IPS-NIHi7 (cell line): ENCODE results near the gene DRC3.
"Not testable (repeated sequence)": the region's sequence is repeated elsewhere in the genome, so short reads cannot be mapped to it uniquely, and the experiment has no call there.

Experiments used
- DNase-seq: peaks from one replicate; pipeline ENCODE4 v3.0.0; 2012; ENCODE audit warnings: mixed read lengths; ENCODE audit errors: extremely low spot score

DRC3 gene, protein sequence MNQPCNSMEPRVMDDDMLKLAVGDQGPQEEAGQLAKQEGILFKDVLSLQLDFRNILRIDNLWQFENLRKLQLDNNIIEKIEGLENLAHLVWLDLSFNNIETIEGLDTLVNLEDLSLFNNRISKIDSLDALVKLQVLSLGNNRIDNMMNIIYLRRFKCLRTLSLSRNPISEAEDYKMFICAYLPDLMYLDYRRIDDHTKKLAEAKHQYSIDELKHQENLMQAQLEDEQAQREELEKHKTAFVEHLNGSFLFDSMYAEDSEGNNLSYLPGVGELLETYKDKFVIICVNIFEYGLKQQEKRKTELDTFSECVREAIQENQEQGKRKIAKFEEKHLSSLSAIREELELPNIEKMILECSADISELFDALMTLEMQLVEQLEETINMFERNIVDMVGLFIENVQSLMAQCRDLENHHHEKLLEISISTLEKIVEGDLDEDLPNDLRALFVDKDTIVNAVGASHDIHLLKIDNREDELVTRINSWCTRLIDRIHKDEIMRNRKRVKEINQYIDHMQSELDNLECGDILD

DNA sequence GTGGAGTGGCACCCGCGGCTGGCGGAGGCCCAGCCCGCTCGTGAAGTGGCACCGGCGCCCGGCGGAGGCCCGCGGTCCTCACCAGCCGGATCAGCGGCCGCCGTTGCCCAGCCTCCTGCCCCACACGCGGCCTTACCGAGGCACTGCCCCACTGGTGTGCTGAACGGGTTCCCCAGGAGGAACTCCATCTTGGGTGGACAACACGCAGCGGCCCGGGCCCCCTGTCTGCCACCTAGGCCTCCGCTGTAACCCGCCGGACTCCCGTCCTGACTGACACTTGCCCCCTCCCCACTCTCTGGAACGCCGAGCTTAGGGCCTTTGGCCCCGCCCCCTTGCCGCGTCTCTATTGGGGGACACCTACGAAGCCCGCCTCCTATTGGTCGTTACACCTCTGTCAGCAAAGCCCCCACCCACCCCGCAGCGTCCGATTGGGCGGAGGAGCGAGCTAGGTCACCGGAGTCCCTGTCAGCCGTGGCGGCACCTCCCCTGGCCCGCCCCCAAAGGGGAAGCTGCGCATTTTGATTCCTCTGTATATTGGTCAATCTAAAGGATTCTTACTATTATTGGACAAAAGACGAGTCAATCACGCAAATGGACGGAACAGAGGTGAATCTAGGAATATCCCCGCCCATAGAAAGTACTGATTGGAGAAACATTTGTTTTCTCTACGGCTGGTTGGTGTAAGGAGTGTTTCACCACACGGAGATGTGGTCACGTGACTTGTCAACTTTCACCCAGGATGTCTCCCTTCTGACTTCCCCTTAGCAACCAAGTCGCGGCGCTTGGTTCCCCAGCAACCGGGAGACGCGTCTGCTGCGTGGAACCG is at the start of gene DRC3, which contains the start of gene TOM1L2:
Gene DRC3, plus strand, starts transcription at position 737 of the 826 bp plus-strand sequence. CDS start 4,737 bp downstream, outside the sequence.
Gene TOM1L2, minus strand, starts transcription at position 275 of the 826 bp plus-strand sequence. Its CDS starts 87 bp downstream, at position 188.
- DNase-seq: peak; percentile 100

DNA sequence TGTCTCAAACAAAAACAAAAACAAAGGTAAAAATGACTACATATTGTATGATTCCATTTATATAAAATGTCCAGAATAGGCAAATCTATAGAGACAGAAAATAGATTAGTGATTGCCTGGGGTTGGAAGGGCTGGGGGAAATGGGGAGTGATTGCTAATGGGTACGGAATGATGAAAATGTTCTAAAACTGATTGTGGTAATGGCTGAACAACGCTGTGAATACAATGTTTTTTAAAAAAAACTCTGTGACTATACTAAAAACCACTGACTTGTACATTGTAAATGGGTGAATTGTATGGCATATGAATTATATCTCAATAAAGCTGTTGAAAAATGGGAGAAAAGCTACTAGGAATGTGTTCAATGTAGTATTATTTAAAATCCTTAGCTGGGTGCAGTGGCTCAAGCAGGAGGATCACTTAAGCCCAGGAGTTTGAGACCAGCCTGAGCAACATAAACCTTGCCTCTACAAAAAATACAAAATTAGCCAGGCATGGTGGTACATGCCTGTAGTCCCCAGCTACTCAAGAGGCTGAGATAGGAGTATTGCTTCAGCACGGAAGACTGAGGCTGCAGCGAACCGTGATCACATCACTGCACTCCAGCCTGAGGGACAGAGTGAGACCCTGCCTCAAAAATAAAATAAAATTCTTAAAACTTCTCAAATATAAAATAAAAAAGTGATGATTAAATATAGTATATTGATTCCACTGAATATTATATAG is 48.4 kb upstream of the DRC3 start:
- DNase-seq: no peak

DNA sequence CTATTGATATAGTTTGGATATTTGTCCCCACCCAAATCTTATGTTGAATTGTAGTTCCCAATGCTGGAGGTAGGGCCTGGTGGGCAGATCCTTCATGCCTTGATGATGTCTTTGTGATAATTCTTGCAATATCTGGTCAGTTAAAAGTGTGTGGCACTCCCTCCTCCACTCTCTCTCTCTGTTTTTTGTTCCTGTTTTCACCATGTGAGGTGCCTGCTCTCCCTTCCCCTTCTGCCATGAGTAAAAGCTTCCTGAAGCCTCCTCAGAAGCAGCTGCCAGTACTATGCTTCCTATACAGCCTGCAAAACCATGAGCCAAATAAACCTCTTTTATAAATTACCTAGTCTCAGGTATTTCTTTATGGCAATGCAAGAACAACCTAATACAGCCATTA is 47.8 kb upstream of the DRC3 start:
- DNase-seq: no peak

DNA sequence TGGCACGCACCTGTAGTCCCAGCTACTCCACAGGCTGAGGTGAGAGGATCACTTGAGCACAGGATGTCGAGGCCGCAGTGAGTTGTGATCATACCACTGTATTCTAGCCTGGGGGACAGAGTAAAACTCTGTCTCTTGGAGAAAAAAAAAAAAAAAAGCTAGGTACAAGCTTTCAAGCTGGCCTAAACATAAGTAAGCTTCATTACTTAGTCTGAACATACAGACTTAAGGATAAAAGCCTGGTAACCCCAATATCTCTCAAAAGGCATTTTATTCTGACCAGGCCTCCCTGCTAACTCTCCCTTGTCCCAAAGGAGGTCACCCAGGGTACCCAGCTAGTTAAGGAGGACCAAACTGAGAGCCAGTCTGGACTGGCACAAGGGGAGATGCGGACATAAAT is 46.6 kb upstream of the DRC3 start:
- no peak for DNase-seq

DNA sequence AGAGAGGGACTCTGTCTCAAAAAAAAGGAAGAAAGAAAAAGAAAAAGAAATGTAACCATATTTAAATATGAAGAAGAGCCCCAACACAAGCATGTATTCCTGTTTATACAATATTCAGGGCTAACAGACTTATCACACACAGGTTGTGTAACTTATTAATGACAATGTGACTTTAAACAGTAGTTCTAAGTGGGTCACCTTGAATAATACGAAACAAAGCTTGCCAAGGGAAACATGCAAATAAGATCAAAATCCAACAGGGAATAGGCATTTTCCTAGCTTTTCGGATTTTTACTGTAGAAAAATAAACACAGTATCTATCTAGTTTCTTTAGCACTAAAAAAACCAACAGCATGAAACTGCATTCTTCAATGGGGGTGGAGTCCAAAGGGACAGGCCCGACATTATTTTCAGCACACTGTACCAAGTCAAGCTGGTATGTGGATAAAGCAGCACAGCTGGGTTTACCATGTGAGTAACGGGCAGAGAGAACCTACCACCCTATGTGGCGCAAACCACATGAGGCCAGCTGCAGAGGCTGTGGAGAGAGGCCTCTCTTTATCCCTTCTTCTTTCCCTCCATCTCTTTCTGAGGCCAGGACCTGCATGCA is 45.7 kb upstream of the DRC3 start:
- no peak for DNase-seq

DNA sequence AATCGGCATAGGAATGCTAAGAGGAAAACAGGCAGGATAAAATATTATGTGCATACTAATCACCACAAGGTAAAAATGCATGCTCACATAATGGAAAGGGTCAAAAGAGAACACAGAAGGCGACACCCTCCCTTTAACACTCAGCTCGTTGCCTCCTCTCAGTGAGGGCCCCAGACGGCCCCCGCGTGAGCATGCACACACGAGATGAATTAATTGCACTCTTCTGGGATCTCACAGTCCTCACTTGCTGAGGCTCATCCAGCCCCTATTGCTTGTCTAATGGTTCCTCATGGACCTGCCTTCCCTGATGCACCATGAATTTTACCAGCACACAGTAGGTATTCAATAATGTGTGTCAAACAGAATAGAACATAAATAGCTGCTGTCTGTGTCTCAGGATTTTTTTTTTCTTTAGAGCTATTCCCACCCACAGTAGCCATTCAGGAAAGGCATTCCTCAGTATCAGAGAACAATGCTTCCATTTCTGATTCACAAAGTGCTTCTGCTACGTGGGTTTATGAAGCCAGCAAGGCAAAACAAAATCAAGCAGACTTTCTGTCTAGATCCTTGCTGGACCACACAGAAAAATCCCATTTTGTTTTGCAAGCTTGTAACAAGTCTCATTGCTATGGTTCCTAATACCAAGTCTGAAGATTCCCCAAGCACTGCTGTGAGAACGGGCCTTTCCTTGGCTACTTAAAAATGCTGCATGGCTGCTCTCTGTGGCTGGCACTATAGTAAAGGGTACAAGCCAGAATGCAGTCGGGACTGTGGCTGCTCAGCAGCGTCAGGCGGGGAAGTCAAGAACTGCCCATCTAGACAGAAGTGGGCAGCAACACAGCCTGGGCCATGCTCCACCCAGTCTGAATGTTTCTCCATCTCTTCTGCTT is 44.0 kb upstream of the DRC3 start:
- no peak for DNase-seq

DNA sequence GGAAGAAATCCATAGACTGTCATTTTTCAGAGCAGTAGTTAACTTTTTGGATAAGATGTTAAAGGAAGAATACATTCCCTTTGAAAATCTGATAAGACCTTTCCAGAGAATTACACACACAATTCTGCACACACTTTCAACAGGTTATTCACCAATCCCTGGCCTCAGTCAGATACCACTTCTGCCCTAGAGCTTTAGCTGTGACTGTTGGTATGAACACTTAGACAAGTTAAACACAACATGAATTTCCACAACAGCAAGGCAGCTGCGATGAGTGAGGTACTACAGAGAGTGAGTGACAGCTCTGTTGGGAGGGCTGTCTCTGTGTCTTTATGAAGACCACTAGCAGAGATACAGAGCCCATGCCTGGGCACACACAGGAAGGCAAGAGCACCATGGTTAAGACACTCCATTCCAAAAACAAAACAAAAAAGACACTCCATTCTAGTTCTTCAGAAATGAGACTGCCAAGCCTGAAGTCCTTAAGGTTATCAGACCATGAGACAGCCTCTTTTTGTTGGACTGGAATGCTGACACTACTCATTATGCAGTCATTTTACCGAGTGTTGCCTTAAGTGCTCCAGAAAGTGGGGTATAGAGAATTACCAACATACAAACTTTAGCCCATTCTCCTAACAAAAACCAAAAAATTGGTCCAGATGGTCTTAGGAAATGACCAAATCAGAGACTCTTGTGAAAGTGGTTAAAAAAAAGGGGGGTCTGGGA is 42.8 kb upstream of the DRC3 start:
- DNase-seq: no peak

DNA sequence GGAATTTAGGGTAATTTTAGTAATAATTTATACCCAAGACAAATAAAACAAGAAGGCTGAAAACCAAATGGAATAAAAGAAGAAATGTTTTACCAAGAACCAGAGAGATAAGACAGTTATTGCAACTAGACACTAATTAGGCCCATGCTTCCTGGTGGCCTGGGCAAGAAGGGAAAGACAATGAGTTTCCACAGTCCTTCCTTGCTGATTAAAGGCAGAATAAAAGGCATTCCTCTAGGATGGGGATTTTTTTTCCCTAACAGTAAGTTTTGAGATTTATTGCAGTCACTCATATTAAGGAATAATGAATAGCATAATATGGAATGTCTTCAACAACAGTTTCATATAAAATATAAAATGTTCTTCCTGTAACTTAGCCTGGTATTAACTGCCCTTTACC is 42.0 kb upstream of the DRC3 start:
- no peak for DNase-seq

DNA sequence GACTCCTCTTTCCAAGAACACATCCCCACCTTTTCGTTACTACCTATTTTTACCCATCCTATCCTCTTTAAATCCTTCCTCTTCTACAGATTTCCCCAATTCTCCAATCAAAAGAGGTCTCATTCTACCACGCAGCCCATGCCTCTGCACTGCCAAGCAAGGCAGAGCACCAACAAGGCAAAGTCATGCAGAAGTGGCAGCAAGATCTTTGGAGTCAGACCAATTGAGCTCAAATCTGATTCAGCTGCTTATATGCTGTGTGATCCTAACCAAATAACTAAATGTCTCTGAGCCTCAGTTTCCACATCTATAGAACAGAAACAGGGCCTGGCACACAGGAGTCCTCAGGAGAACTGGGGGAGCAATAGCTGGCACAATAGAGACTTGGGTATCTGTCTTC is 41.5 kb upstream of the DRC3 start:
- DNase-seq: no peak

DNA sequence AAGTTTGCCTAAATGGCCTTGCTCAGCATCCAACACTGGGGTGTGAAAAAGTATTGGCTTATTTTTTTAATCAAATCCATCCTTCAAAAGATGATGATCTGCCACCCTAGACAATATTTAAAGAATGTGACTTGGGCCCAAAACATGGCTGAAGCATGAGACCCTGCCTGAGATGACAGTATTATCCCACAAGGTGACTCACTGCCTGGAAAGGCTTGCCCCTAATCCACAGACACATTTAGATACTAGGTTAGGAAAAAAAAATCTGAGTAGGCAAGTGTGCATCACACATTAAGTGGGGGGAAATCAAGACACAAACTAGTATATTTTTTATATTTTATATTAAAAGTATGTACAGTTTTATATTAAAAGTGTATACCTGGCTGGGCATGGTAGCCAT is 38.9 kb upstream of the DRC3 start:
- DNase-seq: no peak

DNA sequence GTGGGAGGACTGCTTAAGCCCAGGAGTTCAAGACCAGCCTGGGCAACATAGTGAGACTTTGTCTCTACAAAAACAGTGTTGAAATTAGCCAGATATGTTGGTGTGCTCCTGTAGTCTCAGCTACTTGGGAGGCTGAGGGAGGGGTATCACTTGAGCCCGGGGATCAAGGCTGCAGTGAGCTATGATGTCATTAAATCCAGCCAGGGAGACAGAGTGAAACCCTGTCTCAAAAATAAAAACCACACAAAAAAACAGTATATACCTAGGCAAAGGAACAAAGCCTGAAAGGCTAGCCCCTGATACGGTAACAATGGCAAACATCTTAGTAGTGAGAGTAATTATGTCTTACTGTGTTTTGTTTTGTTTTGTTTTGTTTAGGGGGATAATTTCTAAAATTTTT is 38.4 kb upstream of the DRC3 start:
- no peak for DNase-seq

DNA sequence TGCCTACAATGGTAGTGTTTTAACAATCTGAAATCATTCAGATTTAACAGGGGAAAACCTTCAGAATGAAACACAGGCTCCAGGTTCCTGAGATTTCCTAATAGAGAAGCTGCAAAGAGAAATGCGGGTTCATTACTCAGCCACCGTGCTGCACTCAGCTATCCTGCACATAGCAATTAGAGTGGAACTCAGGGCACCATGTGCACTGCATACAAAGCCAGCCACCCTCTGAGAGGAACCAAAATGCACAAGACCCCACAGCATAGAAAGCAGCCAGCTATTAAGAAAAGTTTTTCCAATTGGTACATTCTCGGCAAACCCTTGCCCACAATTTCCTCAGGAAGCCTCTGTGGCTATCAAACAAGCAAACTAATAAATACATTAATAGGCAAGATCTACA is 37.9 kb upstream of the DRC3 start:
- DNase-seq: no peak

DNA sequence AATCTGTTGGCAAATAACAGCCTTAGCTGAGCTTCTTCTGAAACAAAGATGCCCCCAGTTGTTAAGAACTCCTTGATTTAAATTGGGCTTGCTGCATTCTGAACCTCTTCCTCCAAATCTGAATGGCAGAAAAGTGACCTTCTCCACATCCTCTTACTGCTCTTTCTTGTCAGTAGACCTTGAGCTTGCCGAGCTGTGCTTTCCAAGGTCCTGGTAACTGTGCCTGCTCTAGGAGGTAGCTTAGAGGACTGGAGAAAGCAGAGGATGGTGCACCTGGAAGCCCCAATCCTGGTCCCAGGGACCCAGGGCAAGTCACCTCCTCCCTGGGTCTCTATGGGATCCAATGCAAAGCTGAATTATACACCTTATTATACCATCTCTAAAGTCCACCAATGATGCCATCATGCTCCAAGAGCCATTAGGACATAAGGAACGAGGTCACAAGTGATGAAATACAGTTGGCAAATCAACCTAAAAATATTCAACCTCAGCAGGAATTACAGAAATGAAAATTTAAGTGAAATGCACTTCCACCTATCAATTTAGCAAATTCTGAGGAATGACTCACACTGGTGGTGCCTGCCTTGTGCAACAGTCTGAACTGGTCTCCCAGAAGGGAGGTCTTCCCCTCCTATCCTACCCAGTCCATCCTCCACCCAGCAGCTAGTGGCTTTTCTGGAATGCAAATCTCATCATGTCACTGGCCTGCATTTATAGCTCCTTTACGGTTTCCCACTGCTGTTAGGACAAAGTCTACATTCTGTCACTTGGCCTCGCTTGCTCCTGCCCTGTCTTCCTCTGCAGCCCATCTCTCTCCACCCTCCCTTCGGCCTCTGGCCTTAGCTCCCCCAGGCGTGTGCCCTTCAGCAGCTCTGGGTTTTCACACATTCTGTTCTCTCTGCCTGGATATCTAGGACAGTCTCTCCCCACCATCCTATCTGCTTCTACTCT is 37.1 kb upstream of the DRC3 start:
- no peak for DNase-seq

DNA sequence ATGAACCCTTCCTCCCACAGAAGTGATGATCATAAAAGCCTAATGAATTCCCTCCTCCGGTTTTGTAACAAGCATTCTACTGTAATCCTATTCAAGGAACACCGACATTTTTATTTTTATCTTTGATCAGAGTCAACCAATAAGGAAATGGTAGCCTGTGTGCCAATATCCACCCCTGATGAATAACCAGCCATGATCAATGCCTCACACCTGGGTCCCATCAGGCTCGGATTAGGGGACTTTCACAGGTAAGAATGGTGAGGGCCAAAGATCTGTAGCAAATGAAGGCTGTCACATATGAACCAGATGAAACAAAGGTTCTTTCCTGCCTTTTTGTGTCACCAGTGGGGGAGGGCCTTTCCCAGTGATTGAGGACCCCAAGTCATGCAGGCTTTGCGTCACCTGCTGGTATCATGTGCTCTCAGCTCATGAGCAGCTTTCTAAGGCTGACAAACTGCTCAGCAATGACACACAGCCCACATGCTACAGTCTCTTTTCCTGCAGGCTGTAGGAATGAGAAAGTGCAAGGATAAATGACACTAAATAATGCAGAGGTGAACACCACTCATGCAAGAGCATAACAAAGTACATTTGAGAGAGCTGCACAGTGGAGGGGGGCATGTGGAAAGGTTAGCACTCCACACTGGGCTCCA is 35.3 kb upstream of the DRC3 start:
- no peak for DNase-seq

DNA sequence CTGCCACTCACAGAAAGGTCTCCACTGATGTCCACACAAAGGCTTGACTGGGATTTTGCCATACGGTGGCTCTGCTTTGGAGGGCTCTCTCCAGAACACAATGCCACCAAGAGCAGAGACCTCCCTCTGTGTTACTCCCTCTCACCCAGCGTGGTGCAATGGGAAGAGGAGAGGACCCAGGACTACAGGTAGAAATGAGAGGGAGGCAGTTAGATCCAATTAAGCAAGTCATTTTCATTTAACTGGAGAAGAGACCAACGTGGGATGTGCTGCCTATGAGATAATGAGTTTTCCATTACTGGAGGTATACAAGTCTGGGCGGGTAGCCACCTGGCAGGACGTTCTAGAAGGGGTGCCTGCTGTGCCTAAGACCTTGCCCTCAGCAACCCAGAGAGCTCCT is 34.7 kb upstream of the DRC3 start:
- no peak for DNase-seq

DNA sequence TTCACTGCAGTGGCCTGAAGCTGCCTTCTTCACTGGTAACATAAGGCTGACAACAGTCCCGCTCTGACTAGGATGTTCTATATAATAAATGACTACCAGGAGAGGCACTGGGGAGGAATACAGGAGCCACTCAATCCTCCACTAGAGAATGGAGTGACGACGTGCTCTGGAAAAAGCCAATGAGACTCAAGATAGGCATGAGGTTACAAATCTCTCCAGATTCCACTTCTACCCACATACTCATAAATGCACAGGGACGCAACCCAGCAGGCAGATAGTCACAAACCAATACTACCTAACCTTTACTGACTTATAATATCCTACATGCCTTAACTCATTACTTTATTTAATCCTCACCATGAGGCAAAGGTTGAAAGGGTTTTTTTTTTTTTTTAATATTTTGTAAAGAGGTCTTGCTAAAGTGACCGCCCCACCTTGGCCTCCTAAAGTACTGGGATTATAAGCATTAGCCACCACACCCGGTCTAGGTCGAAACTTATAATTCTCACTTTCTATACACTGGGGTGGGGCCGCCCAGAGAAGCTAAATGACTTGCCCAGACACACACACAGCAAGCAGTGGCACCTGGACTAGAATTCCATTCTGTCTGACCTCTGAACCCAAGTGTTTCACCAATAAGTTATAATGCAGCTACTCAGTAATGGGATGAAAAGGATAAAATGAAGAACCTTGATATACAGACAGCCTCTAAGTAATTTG is 34.1 kb upstream of the DRC3 start:
- no peak for DNase-seq

DNA sequence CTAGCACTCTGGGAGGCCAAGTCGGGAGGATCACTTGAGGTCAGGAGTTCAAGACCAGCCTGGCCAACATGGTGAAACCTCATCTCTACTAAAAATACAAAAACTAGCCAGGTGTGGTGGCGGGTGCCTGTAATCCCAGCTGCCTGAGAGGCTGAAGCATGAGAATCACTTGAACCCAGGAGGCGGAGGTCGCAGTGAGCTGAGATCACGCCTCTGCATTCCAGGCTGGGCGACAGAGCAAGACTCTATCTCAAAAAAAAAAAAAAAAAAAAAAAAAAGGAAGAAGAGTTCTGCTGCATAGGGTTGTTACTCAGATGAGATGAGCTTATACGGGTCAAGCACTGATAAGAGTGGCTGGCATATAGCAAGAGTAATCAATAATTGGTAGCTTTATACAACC is 32.7 kb upstream of the DRC3 start:
- not testable (repeated sequence) for DNase-seq
